Superior temporal gyrus (tissue), 1 donor: ENCODE measurements around the gene OR51I2.

Experiments used
- DNase-seq: peaks from one replicate; pipeline ENCODE4 v3.0.0-alpha.2; 2016; ENCODE audit errors: extremely low spot score

OR51I2 gene

DNA sequence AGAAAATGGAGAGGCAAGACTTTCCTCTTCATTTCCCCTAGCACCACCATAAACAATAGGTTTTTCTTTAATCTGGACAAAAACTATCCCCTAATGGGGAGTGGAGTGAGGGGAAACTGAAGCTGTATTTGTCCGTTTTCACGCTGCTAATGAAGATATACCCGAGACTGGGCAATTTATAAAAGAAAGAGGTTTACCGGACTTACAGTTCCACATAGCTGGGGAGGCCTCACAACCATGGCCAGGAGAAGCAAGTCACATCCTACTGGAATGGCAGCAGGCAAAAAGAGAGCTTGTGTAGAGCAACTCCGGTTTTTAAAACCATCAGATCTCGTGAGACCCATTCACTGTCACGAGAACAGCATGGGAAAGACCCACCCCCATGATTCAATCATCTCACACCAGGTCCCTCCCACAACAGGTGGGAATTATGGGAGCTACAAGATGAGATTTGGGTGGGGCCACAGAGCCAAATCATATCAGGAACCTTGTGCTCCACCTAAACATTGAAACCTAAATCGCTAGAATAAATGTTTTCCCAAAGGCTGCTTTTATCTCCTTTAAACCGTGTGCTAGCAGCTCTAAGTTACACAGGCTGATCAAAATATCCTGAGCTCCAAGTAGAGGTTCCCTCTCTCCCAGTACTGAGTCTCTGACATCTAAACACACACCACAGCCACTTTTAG lies 56.4 kb downstream of the OR51I2 start:
- DNase-seq: no peak
